Thyroid gland (tissue), 4 donors: Measurements from ENCODE around the gene TRIP4. TPM values are rescaled to one million over a fixed set of nuclear protein-coding genes. Genes with fewer than 3 reads are reported as not detected.

Experiments
- DNase-seq, 2 donors: peaks; one replicate each; pipeline ENCODE4 v3.0.0-alpha.2; 2019
- H3K27ac ChIP-seq, 3 donors: fragments of 200-600 bp; sonication (generic); 1 replicate in 2 of 3; 2 replicates in 1 of 3; pipeline ENCODE4 v1.5.1; 2016 to 2019; ENCODE audit warnings: mild to moderate bottlenecking in 1 of 3, moderate library complexity in 1 of 3
- H3K27me3 ChIP-seq: fragments of 200-600 bp; sonication (generic); one replicate; pipeline ENCODE4 v1.5.1; 2019
- H3K36me3 ChIP-seq, 2 donors: fragments of 200-600 bp; sonication (generic); one replicate each; pipeline ENCODE4 v1.5.1; 2016 to 2019
- H3K4me1 ChIP-seq, 2 donors: fragments of 200-600 bp; sonication (generic); one replicate each; pipeline ENCODE4 v1.5.1; 2017 to 2019
- H3K4me3 ChIP-seq, 3 donors: fragments of 200-600 bp; sonication (generic); replicated peaks in 1 of 3; 1 replicate in 2 of 3; 2 replicates in 1 of 3; pipeline ENCODE4 v1.5.1; 2016; ENCODE audit warnings: mild to moderate bottlenecking in 1 of 3
- H3K9me3 ChIP-seq: fragments of 200-600 bp; sonication (generic); one replicate; pipeline ENCODE4 v1.5.1; 2017
- CTCF ChIP-seq, 6 experiments: fragments of 200-600 bp in 3 of 6; fragments of 450-650 bp in 3 of 6; sonication (generic) in 3 of 6; IDR thresholded peaks; one replicate each; pipeline ENCODE4 v1.5.1; 2016 to 2019; ENCODE audit warnings: antibody characterized with exemption in 6 of 6, mild to moderate bottlenecking in 2 of 6, inconsistent platforms in 1 of 6, moderate library complexity in 1 of 6
- POLR2A ChIP-seq, 2 donors: fragments of 450-650 bp; IDR thresholded peaks; one replicate each; pipeline ENCODE4 v1.6.1; 2017; ENCODE audit warnings: antibody characterized with exemption in 2 of 2, mild to moderate bottlenecking in 2 of 2, moderate library complexity in 1 of 2
- WGBS, 2 donors: methylation state at CpG; one replicate each; pipeline ENCODE4 v1.1.5; 2017; 5-methylcytosine and 5-hydroxymethylcytosine counted together
- intact Hi-C: fragments of 100-400 bp; cut with DNase I; formaldehyde crosslinking; loops from one replicate; pipeline ENCODE4 v1.15.1; 2023
- total RNA-seq, 4 donors: library from RNA; depleted of rRNA; stranded (reverse); fragments of >200 nt; gene quantifications; one replicate each; pipeline ENCODE4 v1.2.3, GENCODE V29; 2016

TRIP4 gene
- 10 to 100 TPM; 13.7 to 39.6 (median 21.7) TPM for total RNA-seq

DNA sequence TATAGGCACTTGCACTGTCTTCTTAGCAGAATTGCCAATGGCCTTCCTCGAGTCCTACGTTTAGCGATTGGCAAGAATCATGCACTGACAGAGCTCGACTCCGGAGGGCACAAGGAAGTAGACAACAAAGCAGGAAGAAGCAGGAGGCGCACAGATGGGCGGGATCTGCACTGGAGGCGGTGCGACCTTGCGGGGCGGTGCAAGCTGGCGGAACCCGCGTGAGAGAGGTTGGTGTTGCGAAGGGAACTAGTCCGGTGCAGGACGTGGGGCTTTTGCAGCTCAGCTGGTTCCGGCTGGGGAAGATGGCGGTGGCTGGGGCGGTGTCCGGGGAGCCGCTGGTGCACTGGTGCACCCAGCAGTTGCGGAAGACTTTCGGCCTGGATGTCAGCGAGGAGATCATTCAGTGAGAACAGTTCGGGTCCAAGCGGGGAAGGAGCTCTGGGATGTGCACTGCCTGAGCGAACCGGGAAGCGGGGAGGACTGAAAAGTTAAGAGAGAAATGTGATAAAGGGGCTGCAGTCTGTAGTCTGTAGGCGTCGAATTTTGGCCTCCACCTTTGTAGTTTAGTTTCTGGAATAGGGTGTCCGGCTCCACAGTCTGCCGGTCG is at the start of gene TRIP4:
TRIP4 (plus strand) TSS at position 275 of the 607 bp plus-strand sequence; CDS start at position 303, 28 bp downstream.
- no peaks in the 10 kb centered on the region for H3K9me3 ChIP-seq
- peak within 1 kb of the TSS; percentile 77 to 89 (median 77) for H3K27ac ChIP-seq
- TF ChIP-seq CTCF (IDR thresholded peaks at IDR 0.05) (no peak), POLR2A (IDR thresholded peaks at IDR 0.05) (peak in 1 of 2 donors; percentile 74)
- peak within 1 kb of the TSS; percentile 76 to 96 (median 81) for H3K4me3 ChIP-seq
- peaks cover 49 to 55% of the 10 kb centered on the region in 2 donors for H3K4me1 ChIP-seq
- peak; percentile 93 to 96 for DNase-seq
- 0 to 1% methylated on average over 35 of the region's 35 CpGs for WGBS, 2 donors
- intact Hi-C loops = no loop called here
- no peaks in the 10 kb centered on the region for H3K27me3 ChIP-seq
- H3K36me3 ChIP-seq = no peaks in the 10 kb centered on the region

DNA sequence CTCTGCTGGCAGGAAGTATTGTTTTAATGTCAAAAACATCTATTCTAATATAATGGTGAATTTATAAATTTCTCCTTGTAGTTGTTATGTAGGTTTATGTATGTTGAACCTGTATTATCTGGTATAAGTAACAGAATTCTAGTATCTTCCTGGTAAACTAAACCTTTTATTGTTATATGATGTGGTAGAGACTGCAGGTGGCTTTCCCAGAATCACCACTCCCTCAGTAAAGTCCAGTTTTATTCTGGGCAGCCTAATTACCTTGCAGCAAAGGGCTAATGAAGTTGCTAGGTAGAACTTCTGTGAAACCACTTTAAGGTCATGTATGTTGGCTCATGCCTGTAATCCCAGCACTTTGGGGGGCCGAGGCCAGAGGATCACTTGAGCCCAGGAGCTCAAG is 47.3 kb upstream of the TRIP4 start:
- 100% methylated on average over 1 of the region's 1 CpG for WGBS, 2 donors
- TF ChIP-seq CTCF (IDR thresholded peaks at IDR 0.05) (no peak), POLR2A (IDR thresholded peaks at IDR 0.05) (no peak)
- no peaks in the 10 kb centered on the region for H3K9me3 ChIP-seq
- no peak overlapping the region for H3K27ac ChIP-seq
- H3K4me3 ChIP-seq = no peak overlapping the region
- no peaks in the 10 kb centered on the region for H3K36me3 ChIP-seq
- intact Hi-C loops = no loop called here
- peaks cover 0 to 24% of the 10 kb centered on the region in 2 donors for H3K4me1 ChIP-seq
- H3K27me3 ChIP-seq = no peaks in the 10 kb centered on the region
- no peak for DNase-seq

DNA sequence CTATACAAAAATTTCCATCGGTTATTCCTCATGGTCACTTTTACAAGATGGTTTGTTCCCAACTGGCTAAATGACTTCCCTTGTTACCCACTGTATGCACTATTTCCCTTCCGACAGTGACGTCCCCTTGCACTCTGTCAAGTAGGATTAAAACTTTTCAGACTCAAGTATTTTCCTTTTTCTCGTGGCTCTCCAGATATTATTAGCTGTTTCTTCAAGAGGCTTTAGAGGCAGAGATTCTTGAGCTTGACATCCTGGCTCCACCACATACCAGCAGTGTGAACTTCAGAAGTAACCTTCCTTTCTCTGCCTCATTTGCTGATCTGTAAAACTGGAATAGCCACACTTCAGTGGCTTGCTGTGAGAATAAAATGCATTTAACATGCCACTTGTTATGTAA is 45.7 kb upstream of the TRIP4 start:
- 58 to 61% methylated on average over 4 of the region's 4 CpGs for WGBS, 2 donors
- no peak overlapping the region for H3K27ac ChIP-seq
- peaks cover 0 to 24% of the 10 kb centered on the region in 2 donors for H3K4me1 ChIP-seq
- H3K36me3 ChIP-seq = no peaks in the 10 kb centered on the region
- TF ChIP-seq POLR2A (IDR thresholded peaks at IDR 0.05) (no peak), CTCF (IDR thresholded peaks at IDR 0.05) (no peak)
- H3K9me3 ChIP-seq = no peaks in the 10 kb centered on the region
- intact Hi-C loops = no loop called here
- no peak overlapping the region for H3K4me3 ChIP-seq
- H3K27me3 ChIP-seq = no peaks in the 10 kb centered on the region
- DNase-seq = peak in 1 of 2 donors; percentile 9

DNA sequence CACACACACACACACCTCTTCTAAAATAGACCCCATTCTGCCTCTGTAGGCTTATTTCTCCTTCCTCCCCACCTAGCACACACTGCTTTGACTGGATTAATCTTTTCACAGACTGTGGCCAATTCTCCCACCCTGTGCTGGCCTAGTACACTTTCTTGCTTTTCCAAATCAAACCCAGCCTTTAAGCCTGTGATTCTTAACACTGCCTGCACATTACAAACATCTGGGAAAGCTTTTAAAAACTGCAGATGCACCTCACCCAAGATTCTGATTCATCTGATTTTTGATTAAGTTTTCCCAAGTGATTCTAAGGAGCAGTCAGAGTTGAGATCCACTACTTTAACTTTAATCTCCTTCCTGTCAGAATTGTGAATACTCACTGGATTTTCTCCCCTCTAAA is 44.4 kb upstream of the TRIP4 start:
- no peak for TF ChIP-seq POLR2A (IDR thresholded peaks at IDR 0.05)
- TF ChIP-seq CTCF (IDR thresholded peaks at IDR 0.05) = no peak
- H3K4me1 ChIP-seq = peaks cover 0 to 24% of the 10 kb centered on the region in 2 donors
- no peak overlapping the region for H3K27ac ChIP-seq
- H3K36me3 ChIP-seq = no peaks in the 10 kb centered on the region
- no peaks in the 10 kb centered on the region for H3K9me3 ChIP-seq
- no peak overlapping the region for H3K4me3 ChIP-seq
- intact Hi-C loops = no loop called here
- no peak for DNase-seq
- no peaks in the 10 kb centered on the region for H3K27me3 ChIP-seq

GRCh38 chr15:64343841-64344240 is 43.8 kb upstream of the TRIP4 start:
- Histone ChIP-seq H3K9me3 (no peaks in the 10 kb centered on the region), H3K27me3 (no peaks in the 10 kb centered on the region), H3K4me1 (peaks cover 0 to 24% of the 10 kb centered on the region in 2 donors), H3K36me3 (no peaks in the 10 kb centered on the region), H3K4me3 (no peak overlapping the region), H3K27ac (no peak overlapping the region)
- TF ChIP-seq CTCF (IDR thresholded peaks at IDR 0.05) (no peak), POLR2A (IDR thresholded peaks at IDR 0.05) (no peak)
- intact Hi-C loops = no loop called here
- 93 to 94% methylated on average over 2 of the region's 2 CpGs for WGBS, 2 donors
- DNase-seq = no peak
